Stimulated activated CD8-positive, alpha-beta memory T cell treated with anti-CD3 and anti-CD28 coated beads, Interleukin-2, amount 100 ng/mL, for 48 hours (primary cell): ENCODE results near the gene ACAP3.
A peak's percentile ranks its signal among the peaks of the same experiment; 100 is the strongest.

Source experiments
- DNase-seq, 2 donors: peaks; one replicate each; pipeline ENCODE4 v3.0.0-alpha.2; 2020; ENCODE audit warnings: low read depth in 2 of 2

The ACAP3 gene

GRCh38 chr1:1307923-1308755 lies at the start of gene ACAP3, which contains the start of gene PUSL1:
ACAP3 (minus strand) TSS chr1:1307930; CDS start chr1:1307815, 115 bp downstream.
PUSL1 (plus strand) TSS chr1:1308597; CDS start chr1:1308644, 47 bp downstream.
- DNase-seq = peak; percentile 81 to 86

- DNase-seq = no peak
Measured at GRCh38 chr1:1356796-1357401, 49.2 kb upstream of the ACAP3 start.

- DNase-seq = no peak
Measured at GRCh38 chr1:1356166-1356795, 48.6 kb upstream of the ACAP3 start.

DNA sequence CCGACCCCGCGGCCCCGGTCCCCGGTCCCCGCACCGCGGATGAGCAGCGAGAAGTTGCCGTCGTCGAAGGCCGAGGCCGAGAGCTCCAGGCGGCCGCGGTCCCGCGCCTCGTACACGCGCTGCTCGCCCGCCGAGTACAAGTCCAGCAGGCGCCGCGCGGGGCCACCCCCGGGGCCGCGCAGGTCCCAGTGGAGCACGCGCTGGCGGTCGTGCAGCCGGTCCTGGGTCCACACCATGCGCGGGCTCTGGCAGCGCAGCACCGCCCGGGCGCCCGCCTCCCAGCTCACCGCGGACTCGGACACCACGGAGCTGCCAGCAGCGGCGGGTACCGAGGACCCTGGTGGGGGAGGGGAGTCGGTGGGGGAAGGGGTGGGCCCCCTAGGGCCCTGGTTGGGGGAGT lies 47.7 kb upstream of the ACAP3 start:
- DNase-seq = no peak

- DNase-seq = no peak
Measured at GRCh38 chr1:1354271-1355247, 46.8 kb upstream of the ACAP3 start.

GRCh38 chr1:1353389-1354151 lies 45.8 kb upstream of the ACAP3 start:
- DNase-seq = no peak

- DNase-seq = no peak
Measured at GRCh38 chr1:1352786-1353388, 45.2 kb upstream of the ACAP3 start.

DNA sequence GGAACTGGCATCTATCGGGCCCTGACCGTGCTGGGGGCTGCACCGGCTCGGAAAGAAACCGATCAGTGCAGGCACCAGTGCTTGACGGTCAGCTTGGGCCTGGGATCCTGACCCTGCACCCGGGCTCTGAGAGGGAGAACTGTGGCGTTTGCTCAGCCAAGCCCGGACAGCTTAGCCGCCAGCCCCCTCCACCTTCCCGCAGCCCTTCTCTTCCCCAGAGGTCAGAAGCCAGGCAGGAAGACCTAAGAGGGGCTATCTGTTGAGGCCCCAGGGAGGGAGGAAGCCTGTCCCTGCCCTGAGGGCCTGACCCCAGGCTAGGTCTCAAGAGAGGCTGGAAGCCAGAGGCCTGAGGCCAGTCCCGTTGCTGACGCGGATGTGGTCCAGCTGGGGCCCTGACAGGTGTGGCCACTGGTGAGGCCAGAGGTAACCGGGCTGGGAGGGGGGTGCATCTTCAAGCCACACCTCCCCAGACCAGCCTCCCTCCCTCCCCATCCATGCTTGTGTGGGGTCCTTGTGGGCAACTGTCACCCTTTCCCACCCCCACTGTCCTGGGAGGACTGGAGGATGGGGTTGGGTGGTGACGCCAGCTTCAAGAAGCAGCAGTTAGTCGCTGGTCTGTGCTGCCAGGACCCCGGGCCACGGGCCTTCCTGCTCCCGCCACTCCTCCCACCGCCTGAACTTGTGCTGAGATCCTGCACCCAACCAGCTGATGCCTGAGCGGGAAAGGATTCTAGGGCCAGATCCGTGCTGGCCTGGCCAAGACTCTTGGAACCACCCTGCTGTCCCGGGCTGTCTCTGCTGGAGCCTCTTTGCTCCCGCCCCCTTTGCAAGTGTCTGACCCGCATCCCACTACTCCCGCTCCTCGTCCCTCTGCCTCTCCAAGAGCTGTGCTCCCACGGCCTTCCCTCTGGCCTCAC lies 44.0 kb upstream of the ACAP3 start:
- no peak for DNase-seq

DNA sequence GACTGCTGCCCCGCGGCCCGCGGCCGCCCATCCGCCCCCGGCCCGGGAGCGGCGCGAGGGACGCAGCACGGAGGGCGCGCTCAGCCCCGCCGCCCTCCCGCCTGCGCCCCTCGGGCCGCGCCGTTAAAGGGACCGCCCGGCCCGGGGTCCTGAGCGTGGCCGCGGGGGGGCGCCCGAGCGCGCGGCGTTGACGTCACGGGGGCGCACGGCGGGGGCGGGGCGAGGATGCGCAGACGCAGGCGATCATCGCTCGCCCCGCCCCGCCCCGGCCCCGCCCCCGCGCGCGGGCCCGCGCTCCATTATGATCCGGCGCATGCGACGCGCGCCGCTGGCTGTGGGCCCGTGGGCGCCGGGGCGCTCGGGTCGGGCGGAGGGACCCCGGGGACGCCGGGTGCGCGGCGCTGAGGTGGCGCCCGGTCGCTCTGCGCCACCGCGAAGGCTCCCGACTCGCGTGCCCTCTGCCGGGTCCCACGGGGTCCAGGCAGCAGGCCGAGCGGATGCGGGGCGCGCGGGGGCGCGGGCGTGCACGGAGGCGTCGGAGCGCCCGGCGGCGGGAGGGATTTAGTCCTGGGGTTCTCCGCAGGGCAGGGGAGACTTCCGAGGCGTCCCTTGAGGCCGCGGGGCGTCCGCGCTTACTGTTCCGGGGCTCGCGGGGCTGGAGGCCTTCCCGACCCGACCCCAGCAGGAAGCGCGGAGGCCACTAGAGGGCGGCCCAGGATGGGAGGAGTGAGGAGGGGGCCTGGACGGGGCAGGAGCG lies 41.7 kb upstream of the ACAP3 start, which contains the start of gene DVL1:
Gene DVL1, minus strand, starts transcription at position 163 of the 757 bp plus-strand sequence. CDS start 353 bp downstream, outside the sequence.
- DNase-seq = peak; percentile 44 to 62

DNA sequence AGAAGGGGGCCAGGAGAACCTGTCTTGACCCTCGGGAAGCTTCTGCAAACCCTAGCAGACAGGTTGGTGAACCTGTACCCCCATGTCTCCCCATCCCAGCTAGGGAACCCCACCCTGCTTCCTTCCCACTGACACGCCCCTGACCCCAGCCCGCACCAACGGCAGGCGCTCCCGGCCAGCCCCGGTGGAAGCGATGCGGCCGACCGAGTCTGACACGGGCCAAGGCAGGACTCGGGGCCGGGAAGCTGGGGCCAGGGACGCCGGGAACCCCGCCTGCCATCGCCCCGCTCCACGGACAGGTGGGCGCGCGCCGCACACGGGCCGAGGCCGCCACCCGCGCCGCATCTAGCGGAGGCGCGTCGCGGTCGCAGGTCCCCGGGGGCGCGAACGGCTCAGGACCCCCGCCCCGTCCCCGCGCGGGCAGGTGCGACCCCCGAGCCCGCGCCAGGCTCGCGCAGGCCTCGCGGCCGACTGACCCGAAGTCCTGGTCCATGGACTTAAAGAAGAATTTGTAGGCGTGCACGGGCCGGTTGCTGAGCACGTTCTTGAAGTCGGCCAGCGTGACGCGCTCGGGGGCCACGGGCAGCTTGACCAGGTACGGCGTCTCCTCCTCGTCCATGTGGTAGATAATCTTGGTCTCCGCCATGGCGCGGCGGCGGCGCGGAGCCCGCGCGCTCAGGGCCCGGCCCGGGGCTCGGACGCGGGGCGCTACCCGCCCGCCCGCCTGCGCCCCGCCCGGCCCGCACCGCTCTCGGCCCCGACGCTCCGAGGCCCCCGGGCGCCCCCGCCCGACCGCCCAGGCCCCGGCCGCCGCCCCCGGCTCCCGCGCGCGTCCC lies 40.9 kb upstream of the ACAP3 start:
- no peak for DNase-seq

GRCh38 chr1:1347663-1348419 lies 40.1 kb upstream of the ACAP3 start:
- no peak for DNase-seq

GRCh38 chr1:1347026-1347595 lies 39.4 kb upstream of the ACAP3 start:
- DNase-seq = no peak

DNA sequence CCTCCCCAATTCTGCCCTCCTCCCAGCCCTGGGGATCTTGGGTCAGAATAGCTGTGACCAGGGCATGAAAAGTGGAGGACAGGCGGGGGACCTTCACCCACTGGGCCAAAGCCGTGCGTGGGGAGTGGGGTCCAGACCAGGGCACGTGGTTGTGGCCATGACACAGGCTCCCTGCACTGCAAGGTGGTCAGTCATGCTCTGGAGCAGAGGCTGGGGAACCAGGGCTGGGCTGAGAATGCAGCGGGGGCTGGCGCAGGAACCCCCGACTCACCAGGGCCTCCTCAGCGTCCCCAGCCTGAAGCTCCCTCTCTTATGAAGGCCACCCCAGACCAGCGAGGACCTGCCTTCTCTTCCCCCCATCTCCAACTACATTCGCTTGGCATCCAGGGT lies 38.8 kb upstream of the ACAP3 start:
- no peak for DNase-seq

- DNase-seq = no peak
Measured at GRCh38 chr1:1345860-1346500, 38.2 kb upstream of the ACAP3 start.

GRCh38 chr1:1345384-1345783 lies 37.7 kb upstream of the ACAP3 start:
- no peak for DNase-seq
